ENCODE data around the gene CRTAP.
A peak's percentile ranks its signal among the peaks of the same experiment; 100 is the strongest.
"Not testable (repeated sequence)": the region's sequence is repeated elsewhere in the genome, so short reads cannot be mapped to it uniquely, and the experiment has no call there.

CRTAP gene

GRCh38 chr3:33113772-33114621 lies at the start of gene CRTAP:
TSS of gene CRTAP (plus strand) at chr3:33114014. CDS start at chr3:33114078, 64 bp downstream.
- DNase-seq (ENCODE audit: low spot score), result peak; percentile 92

DNA sequence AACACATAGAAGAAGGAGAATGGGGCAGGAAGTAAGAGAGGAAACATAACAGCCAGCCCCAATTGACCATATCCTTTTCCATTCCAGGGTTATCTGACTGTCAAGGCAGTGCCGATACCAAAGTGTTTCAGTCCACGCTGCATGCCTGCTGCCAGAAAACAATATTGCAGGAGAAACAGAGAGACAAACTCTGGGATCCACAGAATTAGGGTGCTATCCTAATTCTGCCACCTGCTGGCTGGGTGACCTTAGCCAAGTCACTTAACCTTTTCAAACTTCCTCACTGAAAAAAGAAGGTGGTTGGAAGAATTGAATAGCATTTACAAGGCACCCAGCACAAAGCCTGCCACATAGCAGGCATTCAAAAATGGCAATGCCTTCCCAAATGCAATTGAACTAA lies 48.9 kb upstream of the CRTAP start:
- no peak for DNase-seq (ENCODE audit: low spot score)

- DNase-seq (ENCODE audit: low spot score), result no peak
Observed at GRCh38 chr3:33067484-33067883, 46.3 kb upstream of the CRTAP start.

DNA sequence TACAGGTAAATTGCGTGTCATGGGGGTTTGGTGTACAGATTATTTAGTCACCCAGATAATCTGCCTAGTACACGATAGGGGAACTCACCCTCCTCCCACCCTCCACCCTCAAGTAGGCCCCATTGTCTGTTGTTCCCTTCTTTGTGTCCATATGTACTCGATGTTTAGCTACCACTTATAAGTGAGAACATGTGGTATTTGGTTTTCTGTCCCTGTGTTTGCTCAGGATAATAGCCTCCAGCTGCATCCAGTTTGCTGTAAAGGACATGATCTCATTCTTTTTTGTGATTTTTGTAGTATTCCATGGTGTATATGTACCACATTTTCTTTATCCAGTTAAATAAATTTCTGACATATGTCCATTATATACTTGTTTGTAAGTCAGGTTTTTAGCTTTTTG lies 44.0 kb upstream of the CRTAP start:
- not testable (repeated sequence) for DNase-seq (ENCODE audit: low spot score)

- DNase-seq (ENCODE audit: low spot score), result no peak
Observed at GRCh38 chr3:33071181-33071580, 42.6 kb upstream of the CRTAP start.

- DNase-seq (ENCODE audit: low spot score), result no peak
Observed at GRCh38 chr3:33071946-33072345, 41.9 kb upstream of the CRTAP start.

DNA sequence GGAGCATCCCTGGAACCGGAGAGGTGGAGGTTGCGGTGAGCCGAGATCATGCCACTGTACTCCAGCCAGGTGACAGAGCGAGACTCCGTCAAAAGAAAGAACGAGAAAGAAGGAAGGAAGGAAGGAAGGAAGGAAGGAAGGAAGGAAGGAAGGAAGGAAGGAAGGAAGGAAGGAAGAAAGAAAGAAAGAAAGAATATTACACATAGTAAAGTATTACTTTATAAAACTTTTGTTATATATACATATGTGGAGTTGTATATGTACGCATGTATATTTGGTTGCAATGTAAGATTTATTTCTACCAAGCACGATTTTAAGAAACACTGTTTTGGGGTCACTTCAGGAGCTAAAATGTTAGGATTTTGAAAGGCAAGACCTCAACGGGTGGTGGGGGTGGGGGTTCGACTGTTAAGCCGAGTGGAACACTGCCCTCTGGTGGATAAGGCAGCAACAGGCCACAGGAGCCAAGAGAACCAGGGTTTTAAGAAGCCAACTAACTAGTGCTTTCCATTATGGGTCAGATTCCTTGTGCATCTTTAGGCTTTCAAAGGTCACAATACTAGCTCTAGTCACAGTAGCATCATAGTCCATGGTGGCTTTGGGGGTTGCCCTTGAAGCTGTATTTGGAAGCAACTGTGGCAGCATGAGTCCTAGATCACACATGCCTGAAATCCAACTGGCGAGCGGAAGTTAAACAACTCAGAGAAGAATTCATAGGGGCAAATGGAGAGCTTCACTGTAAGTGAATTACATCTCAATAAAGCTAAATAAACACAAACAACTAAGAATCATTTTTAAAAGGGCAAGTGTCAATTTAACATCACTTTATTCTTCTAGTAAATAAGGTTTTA lies 39.4 kb upstream of the CRTAP start:
- peak; percentile 53 for DNase-seq (ENCODE audit: low spot score)

DNA sequence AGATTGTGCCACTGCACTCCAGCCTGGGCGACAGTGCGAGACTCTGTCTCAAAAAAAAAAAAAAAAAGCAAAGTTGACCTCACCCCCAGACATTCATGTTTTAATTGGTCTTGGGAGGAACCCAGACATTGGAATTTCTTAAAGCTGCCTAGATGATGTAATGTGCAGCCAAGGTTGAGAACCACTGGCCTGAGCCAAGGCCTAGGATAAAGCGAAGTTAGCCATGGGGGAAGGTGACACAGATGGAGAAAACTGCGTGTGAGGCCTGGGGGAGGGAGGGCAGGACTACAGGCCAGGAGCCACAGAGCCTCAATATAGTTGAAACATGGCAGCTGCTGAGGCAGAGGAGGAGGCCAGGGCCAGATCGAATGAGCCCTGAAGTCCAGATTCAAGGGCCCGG lies 37.8 kb upstream of the CRTAP start:
- DNase-seq (ENCODE audit: low spot score), result no peak

DNA sequence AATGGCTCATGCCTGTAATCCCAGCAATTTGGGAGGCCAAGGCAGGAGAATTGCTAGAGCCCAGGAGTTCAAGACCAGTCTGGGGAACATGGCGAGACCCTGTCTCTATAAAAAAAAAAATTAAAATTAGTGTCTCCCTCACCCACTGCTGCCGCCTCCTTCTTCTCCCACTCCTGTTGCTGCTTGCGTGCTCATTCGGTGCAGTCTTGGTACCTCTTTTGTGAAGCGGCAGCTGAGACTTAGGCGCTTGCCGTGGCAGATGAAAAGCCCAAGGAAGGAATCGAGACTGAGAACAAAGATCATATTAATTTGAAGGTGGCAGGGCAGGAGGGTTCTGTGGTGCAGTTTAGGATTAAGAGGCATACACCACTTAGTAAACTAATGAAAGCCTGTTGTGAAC lies 36.9 kb upstream of the CRTAP start:
- peak; percentile 30 for DNase-seq (ENCODE audit: low spot score)

DNA sequence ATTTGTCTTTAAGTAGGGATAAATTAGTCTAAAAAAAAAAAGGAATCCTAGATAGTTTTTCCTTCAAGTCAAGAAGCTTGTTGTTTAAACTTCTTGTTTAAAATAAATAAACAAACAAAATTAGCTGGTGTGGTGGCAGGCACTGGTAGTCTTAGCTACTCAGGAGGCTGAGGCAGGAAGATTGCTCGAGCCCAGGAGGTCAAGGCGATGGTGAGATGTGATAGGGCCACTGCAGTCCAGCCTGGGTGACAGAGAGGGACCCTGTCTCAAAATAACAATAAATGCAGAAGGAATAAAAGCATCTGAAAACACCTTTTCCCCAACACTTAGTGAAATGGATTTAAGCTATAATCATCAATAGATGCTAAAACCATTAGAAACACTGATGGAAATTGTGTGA lies 35.8 kb upstream of the CRTAP start:
- DNase-seq (ENCODE audit: low spot score), result no peak

GRCh38 chr3:33079813-33080212 lies 34.0 kb upstream of the CRTAP start:
- DNase-seq (ENCODE audit: low spot score), result not testable (repeated sequence)

GRCh38 chr3:33081812-33082211 lies 32.0 kb upstream of the CRTAP start:
- no peak for DNase-seq (ENCODE audit: low spot score)

GRCh38 chr3:33083958-33084357 lies 29.9 kb upstream of the CRTAP start:
- DNase-seq (ENCODE audit: low spot score), result no peak

- no peak for DNase-seq (ENCODE audit: low spot score)
Observed at GRCh38 chr3:33088691-33089090, 25.1 kb upstream of the CRTAP start.

DNA sequence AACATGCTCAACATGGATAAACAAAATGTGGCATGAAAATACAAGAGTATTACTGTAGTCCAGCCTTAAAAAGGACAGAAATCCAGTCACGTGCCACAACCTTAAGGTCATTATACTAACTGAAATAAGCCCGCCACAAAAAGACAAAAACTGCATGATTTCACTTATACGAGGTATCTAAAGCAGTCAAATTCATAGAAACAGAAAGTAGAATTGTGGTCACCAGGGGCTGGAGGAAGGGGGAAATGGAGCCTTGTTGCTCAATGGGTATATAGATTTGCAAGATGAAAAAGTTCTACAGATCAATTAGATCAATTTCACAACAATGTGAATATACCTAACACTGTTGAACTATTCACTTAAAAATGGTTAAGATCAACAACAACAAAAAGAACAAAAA lies 24.3 kb upstream of the CRTAP start:
- DNase-seq (ENCODE audit: low spot score), result no peak

- DNase-seq (ENCODE audit: low spot score), result no peak
Observed at GRCh38 chr3:33091746-33092145, 22.1 kb upstream of the CRTAP start.

DNA sequence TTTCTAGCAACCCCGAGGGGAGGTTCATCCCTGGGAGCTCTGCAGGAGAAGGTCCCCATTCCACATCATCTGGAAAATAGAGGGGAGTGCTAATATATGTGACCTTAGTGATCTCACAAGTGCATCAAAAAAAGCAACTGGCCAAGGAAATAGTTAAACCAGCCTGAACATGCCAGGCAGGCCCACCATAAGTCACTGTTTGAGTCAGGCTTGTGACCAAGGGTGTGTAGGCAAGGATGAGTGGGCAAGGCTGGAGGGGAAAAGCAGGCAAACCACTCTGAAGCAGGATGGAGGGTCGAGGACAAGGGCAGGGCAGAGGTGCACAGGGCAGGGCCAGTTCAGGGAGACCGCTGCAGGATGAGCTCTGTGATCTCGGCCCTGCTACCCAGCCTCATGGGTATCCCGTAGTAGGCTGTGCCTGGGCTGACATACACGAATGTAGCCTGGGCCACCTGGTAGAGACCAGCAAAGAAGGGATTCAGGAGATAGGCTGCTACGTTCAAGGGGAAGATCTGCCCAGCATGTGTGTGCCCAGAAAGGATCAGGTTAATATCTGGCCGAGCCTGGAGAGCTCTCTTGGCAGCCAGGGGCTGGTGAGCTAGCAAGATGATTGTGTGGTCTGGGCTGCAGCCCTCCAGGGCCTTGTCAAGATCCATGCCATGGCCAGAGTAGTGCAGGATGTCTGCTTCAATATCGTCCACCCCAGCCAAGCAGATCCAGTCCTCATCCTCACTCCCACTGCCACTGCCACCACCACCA lies 21.1 kb upstream of the CRTAP start:
- no peak for DNase-seq (ENCODE audit: low spot score)

GRCh38 chr3:33093847-33094246 lies 20.0 kb upstream of the CRTAP start:
- no peak for DNase-seq (ENCODE audit: low spot score)

DNA sequence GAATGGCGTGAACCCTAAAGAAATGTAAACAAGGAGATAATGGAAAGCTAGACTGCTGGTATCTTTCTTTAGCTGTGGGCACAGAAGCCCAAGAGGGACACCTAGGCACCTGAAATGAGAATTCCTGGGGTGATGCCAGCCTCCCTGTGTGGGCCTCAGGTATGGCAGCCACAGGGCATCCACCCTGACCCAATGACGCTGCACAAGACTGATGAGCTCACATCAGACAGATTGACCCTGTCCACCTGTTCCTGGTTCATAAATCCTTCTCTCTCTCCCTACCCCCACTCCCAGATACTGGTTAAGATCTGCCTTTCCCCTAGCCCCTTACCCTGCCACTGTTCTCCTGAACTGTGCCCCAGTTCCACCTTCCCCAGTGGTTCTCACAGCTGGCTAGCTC lies 18.4 kb upstream of the CRTAP start:
- DNase-seq (ENCODE audit: low spot score), result no peak

- DNase-seq (ENCODE audit: low spot score), result peak; percentile 53
Observed at GRCh38 chr3:33096093-33096868, 17.5 kb upstream of the CRTAP start.

DNA sequence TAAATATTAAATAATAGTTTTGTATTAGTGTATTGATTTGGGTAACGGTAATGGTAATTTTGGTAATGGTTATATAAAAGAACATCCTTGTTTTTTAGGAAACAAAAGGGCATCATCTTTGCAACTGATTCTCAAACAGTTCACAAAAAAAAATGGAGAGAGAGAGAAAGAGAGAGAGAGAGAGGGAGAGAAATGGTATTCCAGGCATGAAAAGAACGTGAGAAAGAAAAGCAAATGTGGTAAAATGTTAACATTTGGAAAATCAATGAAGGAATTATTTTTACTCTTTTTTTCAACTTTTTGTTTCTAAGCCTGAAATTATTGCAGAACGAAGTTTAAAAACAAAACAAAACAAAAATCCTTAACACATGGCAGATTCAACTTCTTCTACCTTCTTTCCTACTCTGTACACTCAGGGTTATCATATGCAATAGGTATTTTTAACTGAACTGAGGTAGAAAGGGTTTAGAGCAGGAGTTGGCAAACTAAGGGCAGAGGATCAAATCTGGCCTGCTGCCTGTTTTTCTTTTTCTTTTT lies 14.6 kb upstream of the CRTAP start:
- no peak for DNase-seq (ENCODE audit: low spot score)
